ENCODE data around the gene IGDCC3. TPM values are rescaled to one million over a fixed set of nuclear protein-coding genes. Genes with fewer than 3 reads are reported as not detected.

Gene IGDCC3
- total and polyA plus RNA-seq, 2 donors (not counting 3 experiments of a cell fraction or from before 2014, with no cell fraction given) = 0.03 TPM; not detected in 1

DNA sequence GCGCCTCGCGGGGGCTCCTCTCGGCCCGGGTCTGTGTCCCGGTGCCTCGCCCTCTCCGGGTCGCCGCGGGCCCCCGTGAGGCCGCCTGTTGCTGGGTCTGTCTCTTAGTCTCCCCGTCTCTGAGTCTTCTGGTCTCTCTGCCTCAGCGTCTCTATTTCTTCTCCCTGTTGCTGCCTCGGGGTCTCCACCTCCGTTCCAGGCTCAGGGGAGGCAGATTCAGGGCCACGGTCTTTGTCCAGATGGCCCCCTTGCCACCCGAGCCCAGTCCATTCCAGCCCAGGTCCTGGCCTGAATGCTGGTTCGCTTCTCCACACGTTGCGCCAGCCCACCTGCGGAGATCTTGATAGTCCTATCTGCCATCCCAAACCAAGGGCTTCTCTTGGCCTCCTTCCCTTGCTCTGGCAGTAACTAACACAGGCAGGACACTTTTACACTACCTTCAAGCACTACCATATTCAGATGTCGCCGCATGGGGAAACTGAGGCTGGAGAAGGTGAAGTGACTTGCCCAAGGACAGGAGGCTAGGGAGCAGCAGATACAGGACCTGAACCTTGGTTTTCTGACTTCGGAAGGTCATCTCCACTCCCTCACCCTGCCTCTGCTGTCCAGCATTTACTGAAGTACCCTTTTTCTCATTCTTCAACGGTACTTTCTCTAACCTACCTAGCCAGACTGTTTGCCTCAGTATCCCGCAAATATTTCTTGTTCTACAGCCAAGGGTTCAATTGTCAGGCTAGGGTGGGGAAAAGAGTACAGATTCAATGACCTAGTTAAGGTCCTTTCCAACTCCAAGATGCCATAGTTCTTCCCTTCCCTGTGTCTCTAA lies 45.6 kb upstream of the IGDCC3 start:
- ChIA-PET POLR2A (no interaction called here), CTCF (no interaction called here)
- Histone ChIP-seq H3K4me3 (replicated peaks in 1 of 3; ENCODE audit: insufficient read depth in 1 of 3, low read depth in 1 of 3, low read length in 3 of 3) (peak overlapping the region in 1 of 3 experiments; percentile 6), H3K4me2 (ENCODE audit: insufficient read depth, low read length) (no peak overlapping the region), H3K27me3 (ENCODE audit: control insufficient read depth in 2 of 2, insufficient read depth in 2 of 2, low read length in 2 of 2) (peaks cover 37 to 39% of the 10 kb centered on the region in 2 experiments), H3K36me3 (ENCODE audit: control insufficient read depth in 2 of 2, extremely low read depth in 1 of 2, insufficient read depth in 2 of 2, low read length in 2 of 2) (no peaks in the 10 kb centered on the region), H3K4me1 (ENCODE audit: control insufficient read depth, extremely low read depth, insufficient read depth, low read length) (peaks cover 9% of the 10 kb centered on the region), H2AFZ (ENCODE audit: low read depth, low read length) (no peak overlapping the region), H3K9me1 (replicated peaks; ENCODE audit: control insufficient read depth, extremely low read depth, insufficient read depth, low read length) (no peaks in the 10 kb centered on the region), H3K27ac (ENCODE audit: insufficient read depth, low read depth, low read length) (no peak overlapping the region), H3K9ac (replicated peaks; ENCODE audit: extremely low read depth, insufficient read depth, low read length) (no peak overlapping the region), H4K20me1 (replicated peaks; ENCODE audit: control insufficient read depth, extremely low read depth, insufficient read depth, low read length) (no peaks in the 10 kb centered on the region), H3K79me2 (ENCODE audit: control insufficient read depth, insufficient read depth, low read length) (no peaks in the 10 kb centered on the region), H3K9me3 (replicated peaks; ENCODE audit: control insufficient read depth, insufficient read depth, low read length) (no peaks in the 10 kb centered on the region)
- BruUV-seq (replicated peaks) = no TSS peak
- dilution Hi-C loops (cut with MboI; ENCODE audit: extremely low pct_ligation_motif_present, low sequenced_read_pairs) = no loop called here
- no peak for FAIRE-seq
- DNase-seq (ENCODE audit: low read depth, low spot score) = no peak
- intact Hi-C loops (cut with micrococcal nuclease) = no loop called here
- TF ChIP-seq MAX (IDR thresholded peaks at IDR 0.05; ENCODE audit: insufficient read depth, insufficient read length) (no peak), GATA2 (IDR thresholded peaks at IDR 0.05; ENCODE audit: insufficient read depth, insufficient read length, low read depth, low read length) (no peak), JUN (IDR thresholded peaks at IDR 0.05; ENCODE audit: borderline replicate concordance, insufficient read depth, insufficient read length, low read depth) (no peak), EZH2 (IDR thresholded peaks at IDR 0.05; ENCODE audit: borderline replicate concordance, low read depth, low read length, severe bottlenecking) (no peak), POLR2A (IDR thresholded peaks at IDR 0.05; ENCODE audit: low read depth, low read length) (no peak), FOS (IDR thresholded peaks at IDR 0.05; ENCODE audit: borderline replicate concordance, insufficient read depth, low read length) (no peak), MYC (IDR thresholded peaks at IDR 0.05; ENCODE audit: low read depth, low read length) (no peak), POLR2AphosphoS5 (IDR thresholded peaks at IDR 0.05; ENCODE audit: insufficient read depth, low read depth, low read length) (no peak), CTCF (IDR thresholded peaks at IDR 0.05; ENCODE audit: extremely low read depth in 1 of 2, insufficient read depth in 1 of 2, low read depth in 1 of 2, low read length in 2 of 2) (no peak)
